ENCODE measurements around the gene PPP4R4. TPM values are rescaled to one million over a fixed set of nuclear protein-coding genes. Genes with fewer than 3 reads are reported as not detected.

Gene PPP4R4
- total RNA-seq, 1 experiment from 2014 or later = 3.9 TPM

- H3K36me3 Mint-ChIP-seq (ENCODE audit: insufficient read depth in 1 of 3, low read depth in 3 of 3) = no peaks in the 10 kb centered on the region; a peak in 1 of 7 replicates
- WGBS (ENCODE audit: extremely low coverage, insufficient read length, low lambda C conversion rate) = no CpG with 5 or more reads among the region's 2 CpGs
- peaks cover 5 to 7% of the 10 kb centered on the region in 2 experiments for H3K4me1 Mint-ChIP-seq
- no peak for TF ChIP-seq CTCF (conservative IDR thresholded peaks at IDR 0.05)
- Histone ChIP-seq H3K4me1 (ENCODE audit: insufficient read depth, low read length) (no peaks in the 10 kb centered on the region), H2BK15ac (ENCODE audit: low read depth, low read length) (no peak overlapping the region), H3K56ac (ENCODE audit: insufficient read length, low read depth, low read length) (no peak overlapping the region), H3K9me3 (ENCODE audit: control insufficient read depth, low read depth, low read length) (no peaks in the 10 kb centered on the region), H3K4ac (ENCODE audit: low read depth, low read length) (no peak overlapping the region), H4K20me1 (ENCODE audit: control insufficient read depth, insufficient read depth, insufficient read length) (no peaks in the 10 kb centered on the region), H4K5ac (ENCODE audit: insufficient read length, low read depth, low read length) (no peak overlapping the region), H3K4me2 (ENCODE audit: insufficient read depth, insufficient read length, low read length) (no peak overlapping the region), H3K18ac (ENCODE audit: insufficient read length, low read depth, low read length) (no peak overlapping the region), H3K23ac (ENCODE audit: insufficient read length, low read depth, low read length) (no peak overlapping the region), H2BK120ac (ENCODE audit: low read depth, low read length, poor library complexity, severe bottlenecking) (no peak overlapping the region), H2AK5ac (ENCODE audit: insufficient read length, low read length) (no peak overlapping the region), H4K8ac (replicated peaks; ENCODE audit: insufficient read length, low read depth, low read length) (no peak overlapping the region), H3K9ac (ENCODE audit: extremely low read depth, insufficient read length, low read length) (no peak overlapping the region), H2AFZ (ENCODE audit: low read length) (no peak overlapping the region), H3K79me1 (ENCODE audit: insufficient read depth, low read depth, low read length, poor library complexity, severe bottlenecking) (no peaks in the 10 kb centered on the region), H4K91ac (ENCODE audit: insufficient read length, low read depth, low read length) (no peak overlapping the region), H2BK5ac (ENCODE audit: insufficient read length, low read length) (no peak overlapping the region), H3K23me2 (ENCODE audit: insufficient read length, low read depth, low read length, poor library complexity, severe bottlenecking) (no peaks in the 10 kb centered on the region), H3T11ph (ENCODE audit: low read length) (no peak overlapping the region), H2BK12ac (ENCODE audit: insufficient read length, low read depth, low read length) (no peak overlapping the region), H3K79me2 (ENCODE audit: insufficient read depth, low read length) (no peaks in the 10 kb centered on the region), H2BK20ac (ENCODE audit: low read depth, low read length, poor library complexity, severe bottlenecking) (no peak overlapping the region), H3K14ac (ENCODE audit: insufficient read depth, low read length) (no peak overlapping the region), H3K27me3 (ENCODE audit: insufficient read depth, low read length) (no peaks in the 10 kb centered on the region), H3K27ac (ENCODE audit: insufficient read length, low read depth, low read length) (no peak overlapping the region)
- no peaks in the 10 kb centered on the region for H3K9me3 Mint-ChIP-seq
- H3K27me3 Mint-ChIP-seq (ENCODE audit: low read depth) = no peaks in the 10 kb centered on the region
- H3K27ac Mint-ChIP-seq = no peak overlapping the region
- DNase-seq = no peak
- no peak overlapping the region for H3K4me3 Mint-ChIP-seq
These were observed 104.6 kb downstream of the PPP4R4 start for GRCh38 chr14:94278731-94279130.
